OCI-LY1 (cell line): ENCODE measurements around the gene SLC22A23.

Experiments
- H2AFZ ChIP-seq: fragments of 200-600 bp; sonication (generic), shearing (Covaris generic); 2 replicates; pipeline ENCODE4 v1.6.0; 2014; ENCODE audit warnings: antibody characterized with exemption, mild to moderate bottlenecking, low read length
- H3F3A ChIP-seq: fragments of 200-600 bp; sonication (generic), shearing (Covaris generic); 2 replicates; pipeline ENCODE4 v1.6.0; 2014; ENCODE audit warnings: mild to moderate bottlenecking, antibody characterized with exemption, low read length, moderate library complexity; ENCODE audit not compliant: insufficient read depth
- H3K27ac ChIP-seq: fragments of 200-600 bp; sonication (generic); 2 replicates; pipeline ENCODE4 v1.5.1; 2014; ENCODE audit warnings: low read length, mixed run types, mild to moderate bottlenecking, low read depth; ENCODE audit not compliant: poor library complexity, severe bottlenecking
- H3K27me3 ChIP-seq: fragments of 200-600 bp; sonication (generic); 2 replicates; pipeline ENCODE4 v1.6.0; 2014; ENCODE audit warnings: antibody characterized with exemption, mild to moderate bottlenecking, low read length, moderate library complexity; ENCODE audit not compliant: insufficient read depth
- H3K36me3 ChIP-seq: fragments of 200-600 bp; sonication (generic); 2 replicates; pipeline ENCODE4 v1.6.1; 2014; ENCODE audit warnings: mild to moderate bottlenecking, antibody characterized with exemption, low read length, moderate library complexity, mixed read lengths; ENCODE audit not compliant: insufficient read depth
- H3K4me1 ChIP-seq: fragments of 200-600 bp; sonication (generic); 2 replicates; pipeline ENCODE4 v1.5.1; 2014; ENCODE audit warnings: mild to moderate bottlenecking, low read length, moderate library complexity; ENCODE audit not compliant: insufficient read depth, severe bottlenecking
- H3K4me2 ChIP-seq: fragments of 200-600 bp; sonication (generic), shearing (Covaris generic); 2 replicates; pipeline ENCODE4 v1.6.1; 2014; ENCODE audit warnings: low read length
- H3K4me3 ChIP-seq: fragments of 200-600 bp; sonication (generic); 2 replicates; pipeline ENCODE4 v1.5.1; 2014; ENCODE audit warnings: low read length, low read depth, mild to moderate bottlenecking, mixed read lengths; ENCODE audit not compliant: poor library complexity, severe bottlenecking
- H3K79me2 ChIP-seq: fragments of 200-600 bp; shearing (Covaris generic); 2 replicates; pipeline ENCODE4 v1.6.1; 2016; ENCODE audit warnings: mixed run types, low read length, mixed read lengths; ENCODE audit not compliant: insufficient read depth
- H3K9ac ChIP-seq: fragments of 200-600 bp; sonication (generic), shearing (Covaris generic); 2 replicates; pipeline ENCODE4 v1.6.1; 2014; ENCODE audit warnings: mild to moderate bottlenecking, low read length, mixed read lengths
- H3K9me2 ChIP-seq: fragments of 200-600 bp; sonication (generic), shearing (Covaris generic); 2 replicates; pipeline ENCODE4 v1.6.1; 2014; ENCODE audit warnings: low read depth, mild to moderate bottlenecking, low read length, mixed read lengths
- H3K9me3 ChIP-seq: fragments of 200-600 bp; shearing (Covaris generic); 2 replicates; pipeline ENCODE4 v1.6.1; 2014; ENCODE audit warnings: low read length, mixed read lengths
- H4K20me1 ChIP-seq: fragments of 200-600 bp; sonication (generic), shearing (Covaris generic); 2 replicates; pipeline ENCODE4 v1.6.0; 2016; ENCODE audit warnings: mild to moderate bottlenecking, low read length; ENCODE audit not compliant: insufficient read depth
- EZH2 ChIP-seq: fragments of 200-600 bp; sonication (generic), shearing (Covaris generic); IDR thresholded peaks from 2 replicates; pipeline ENCODE4 v1.8.0; 2017; ENCODE audit warnings: borderline replicate concordance, mixed run types, mild to moderate bottlenecking, antibody characterized with exemption, low read length, moderate library complexity, mixed read lengths
- TF ChIP-seq, protein P1 (sequence below): fragments of 200-600 bp; sonication (generic), shearing (Covaris generic); IDR thresholded peaks from 2 replicates; pipeline ENCODE4 v1.5.1; 2017; ENCODE audit warnings: mild to moderate bottlenecking, antibody characterized with exemption, low read length, moderate library complexity, mixed read lengths

SLC22A23 gene

GRCh38 chr6:3447005-3447404 lies 9.8 kb downstream of the SLC22A23 start:
- 0 out of 2 replicates have a peak, but pooled peaks cover 7% of the 10 kb centered on the region for H3K27me3 ChIP-seq
- H3K79me2 ChIP-seq = no peaks in the 10 kb centered on the region
- no peaks in the 10 kb centered on the region for H3K4me1 ChIP-seq
- H3K4me2 ChIP-seq = no peak overlapping the region
- H3K9me2 ChIP-seq = no peaks in the 10 kb centered on the region
- H3F3A ChIP-seq = no peaks in the 10 kb centered on the region
- no peak overlapping the region for H3K4me3 ChIP-seq
- no peak overlapping the region for H2AFZ ChIP-seq
- no peak overlapping the region for H3K27ac ChIP-seq
- no peak for TF ChIP-seq EZH2
- TF ChIP-seq, protein P1, sequence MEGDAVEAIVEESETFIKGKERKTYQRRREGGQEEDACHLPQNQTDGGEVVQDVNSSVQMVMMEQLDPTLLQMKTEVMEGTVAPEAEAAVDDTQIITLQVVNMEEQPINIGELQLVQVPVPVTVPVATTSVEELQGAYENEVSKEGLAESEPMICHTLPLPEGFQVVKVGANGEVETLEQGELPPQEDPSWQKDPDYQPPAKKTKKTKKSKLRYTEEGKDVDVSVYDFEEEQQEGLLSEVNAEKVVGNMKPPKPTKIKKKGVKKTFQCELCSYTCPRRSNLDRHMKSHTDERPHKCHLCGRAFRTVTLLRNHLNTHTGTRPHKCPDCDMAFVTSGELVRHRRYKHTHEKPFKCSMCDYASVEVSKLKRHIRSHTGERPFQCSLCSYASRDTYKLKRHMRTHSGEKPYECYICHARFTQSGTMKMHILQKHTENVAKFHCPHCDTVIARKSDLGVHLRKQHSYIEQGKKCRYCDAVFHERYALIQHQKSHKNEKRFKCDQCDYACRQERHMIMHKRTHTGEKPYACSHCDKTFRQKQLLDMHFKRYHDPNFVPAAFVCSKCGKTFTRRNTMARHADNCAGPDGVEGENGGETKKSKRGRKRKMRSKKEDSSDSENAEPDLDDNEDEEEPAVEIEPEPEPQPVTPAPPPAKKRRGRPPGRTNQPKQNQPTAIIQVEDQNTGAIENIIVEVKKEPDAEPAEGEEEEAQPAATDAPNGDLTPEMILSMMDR = no peak
- no peaks in the 10 kb centered on the region for H3K36me3 ChIP-seq
- H3K9ac ChIP-seq = no peak overlapping the region
- H4K20me1 ChIP-seq = no peaks in the 10 kb centered on the region
- H3K9me3 ChIP-seq = no peaks in the 10 kb centered on the region

DNA sequence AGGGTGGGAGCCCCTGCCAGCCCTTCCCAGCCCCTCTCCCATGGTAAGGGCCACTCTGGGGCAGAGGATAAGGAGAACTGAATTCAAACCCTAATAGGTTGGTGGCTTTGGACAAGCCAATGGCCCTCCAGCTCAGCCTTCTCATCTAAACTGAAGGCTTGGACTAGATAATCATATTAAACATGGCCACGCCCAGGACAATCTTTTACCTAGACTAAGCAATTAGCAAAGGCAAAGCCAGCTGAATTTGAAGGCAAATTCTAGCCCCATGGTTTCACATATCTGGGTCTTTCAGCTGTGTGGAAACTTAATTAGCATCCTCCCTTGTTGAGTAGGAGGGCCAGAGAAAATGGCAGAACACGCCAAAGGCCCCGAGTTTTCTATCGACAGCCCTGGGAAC lies 10.7 kb downstream of the SLC22A23 start:
- no peak overlapping the region for H3K4me2 ChIP-seq
- H3K79me2 ChIP-seq = no peaks in the 10 kb centered on the region
- no peaks in the 10 kb centered on the region for H4K20me1 ChIP-seq
- no peak overlapping the region for H3K4me3 ChIP-seq
- no peaks in the 10 kb centered on the region for H3K9me2 ChIP-seq
- TF ChIP-seq EZH2 = no peak
- TF ChIP-seq, protein P1 = no peak
- no peaks in the 10 kb centered on the region for H3K9me3 ChIP-seq
- H3K27ac ChIP-seq = no peak overlapping the region
- no peaks in the 10 kb centered on the region for H3K36me3 ChIP-seq
- H3K9ac ChIP-seq = no peak overlapping the region
- no peak overlapping the region for H2AFZ ChIP-seq
- H3K4me1 ChIP-seq = no peaks in the 10 kb centered on the region
- no peaks in the 10 kb centered on the region for H3F3A ChIP-seq
- H3K27me3 ChIP-seq = 0 out of 2 replicates have a peak, but pooled peaks cover 7% of the 10 kb centered on the region

DNA sequence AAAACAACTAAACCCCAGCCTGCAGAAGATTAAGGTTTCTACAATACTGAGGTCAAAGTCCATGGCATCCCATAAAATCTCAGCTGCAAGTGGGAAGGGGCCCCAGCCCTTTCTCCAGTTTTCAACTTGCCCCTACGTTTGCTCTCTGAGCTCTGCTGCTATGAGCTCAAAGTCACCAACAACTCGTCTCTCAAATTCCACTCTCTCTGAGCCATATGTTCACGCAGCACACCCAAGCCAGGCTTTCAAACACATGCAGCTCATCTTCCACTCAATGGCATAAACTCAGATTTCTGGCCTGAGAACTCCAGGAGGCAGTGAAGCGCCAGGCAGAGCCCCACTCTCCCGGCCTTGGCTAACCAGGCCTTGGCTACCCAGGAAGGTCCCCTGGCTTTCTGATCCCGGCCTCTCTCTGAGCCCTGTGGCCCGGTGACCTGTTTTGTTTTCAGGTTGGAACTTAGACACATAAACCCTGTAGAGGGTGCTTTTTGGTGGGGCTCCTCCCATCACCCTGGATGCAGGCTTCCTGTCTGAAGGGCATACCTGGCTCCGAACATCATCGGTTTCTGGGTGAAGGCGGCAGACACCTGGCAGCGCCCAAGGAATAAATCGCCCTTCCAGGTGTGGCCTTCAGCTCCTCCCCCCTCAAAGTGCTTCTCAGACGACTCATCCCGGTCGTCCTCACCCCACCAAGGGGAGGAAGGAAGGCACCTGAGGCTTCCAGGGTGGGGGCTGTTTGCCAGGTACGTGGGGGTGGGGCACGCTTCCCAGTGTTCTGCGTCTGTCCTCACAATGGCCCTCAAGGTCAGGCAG lies 12.4 kb downstream of the SLC22A23 start:
- H3K9me2 ChIP-seq = no peaks in the 10 kb centered on the region
- no peaks in the 10 kb centered on the region for H3K4me1 ChIP-seq
- H3K27me3 ChIP-seq = 0 out of 2 replicates have a peak, but pooled peaks cover 2% of the 10 kb centered on the region
- H3K9ac ChIP-seq = no peak overlapping the region
- no peaks in the 10 kb centered on the region for H3F3A ChIP-seq
- TF ChIP-seq, protein P1 = no peak
- TF ChIP-seq EZH2 = no peak
- H3K79me2 ChIP-seq = no peaks in the 10 kb centered on the region
- H3K27ac ChIP-seq = no peak overlapping the region
- no peaks in the 10 kb centered on the region for H3K9me3 ChIP-seq
- H4K20me1 ChIP-seq = no peaks in the 10 kb centered on the region
- no peak overlapping the region for H3K4me3 ChIP-seq
- no peak overlapping the region for H2AFZ ChIP-seq
- H3K4me2 ChIP-seq = no peak overlapping the region
- H3K36me3 ChIP-seq = no peaks in the 10 kb centered on the region
